Measurements from ENCODE around the gene IKBKE.

The IKBKE gene

DNA sequence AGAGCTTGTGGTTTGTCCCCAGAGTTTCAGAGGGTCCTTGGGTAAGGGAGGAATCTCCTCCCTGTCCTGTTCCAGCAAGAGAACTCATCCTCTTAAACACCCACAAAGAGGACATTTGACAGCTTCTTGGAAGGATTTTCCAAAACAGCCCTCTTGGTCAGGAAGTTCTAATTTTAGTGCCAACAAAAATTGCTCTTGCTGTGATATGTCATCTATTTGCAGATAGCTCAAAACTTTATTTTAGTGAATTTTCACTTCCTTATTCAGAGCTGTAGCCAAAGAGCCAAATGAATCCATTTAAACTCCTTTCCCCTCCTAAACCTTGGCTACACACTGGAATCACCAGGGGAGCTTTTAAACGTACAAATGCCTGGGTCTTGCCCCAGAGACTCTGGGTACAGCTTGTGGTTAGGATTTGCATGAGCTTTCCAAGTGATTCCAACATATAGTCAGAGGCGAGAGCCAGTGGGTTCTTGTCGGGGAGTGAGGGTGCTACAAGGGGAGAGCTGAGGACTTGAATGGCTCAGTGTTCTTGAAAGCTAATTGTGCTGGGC lies 25.3 kb downstream of the IKBKE start:
- POLR2A ChIA-PET, result interaction anchor here (1.1 kb wide), 1 partner anchor 139 kb away, joined by 3 read pairs; the partner anchor contains the start of gene DYRK3
- H3K4me1 ChIP-seq (ENCODE audit: control insufficient read depth, insufficient read depth, low read length), result peaks cover 10% of the 10 kb centered on the region
- H3K36me3 ChIP-seq (ENCODE audit: control insufficient read depth in 2 of 2, insufficient read depth in 1 of 2, low read length in 2 of 2), result peaks cover 0 to 13% of the 10 kb centered on the region in 2 experiments; a peak in 1 of 3 replicates
- H3K9me3 ChIP-seq (ENCODE audit: control insufficient read depth, insufficient read depth, low read depth, low read length), result no peaks in the 10 kb centered on the region
- H3K27ac ChIP-seq (ENCODE audit: extremely low read depth, low read depth, low read length), result no peak overlapping the region
- TF ChIP-seq OSR2 (tag by site-specific recombination; IDR thresholded peaks at IDR 0.05), result 0 out of 2 replicates have a peak, but pooled peaks have one; percentile 0
- TF ChIP-seq ZNF146 (tag by site-specific recombination; IDR thresholded peaks at IDR 0.05), result no peak
- CTCF ChIA-PET, result interaction anchor here (0.6 to 2.7 kb wide), 5 partner anchors 16 to 443 kb away, joined by 6 to 18 read pairs (median 8); no protein-coding TSS in a partner anchor
- H3K4me3 ChIP-seq (ENCODE audit: low read depth, low read length), result no peak overlapping the region

DNA sequence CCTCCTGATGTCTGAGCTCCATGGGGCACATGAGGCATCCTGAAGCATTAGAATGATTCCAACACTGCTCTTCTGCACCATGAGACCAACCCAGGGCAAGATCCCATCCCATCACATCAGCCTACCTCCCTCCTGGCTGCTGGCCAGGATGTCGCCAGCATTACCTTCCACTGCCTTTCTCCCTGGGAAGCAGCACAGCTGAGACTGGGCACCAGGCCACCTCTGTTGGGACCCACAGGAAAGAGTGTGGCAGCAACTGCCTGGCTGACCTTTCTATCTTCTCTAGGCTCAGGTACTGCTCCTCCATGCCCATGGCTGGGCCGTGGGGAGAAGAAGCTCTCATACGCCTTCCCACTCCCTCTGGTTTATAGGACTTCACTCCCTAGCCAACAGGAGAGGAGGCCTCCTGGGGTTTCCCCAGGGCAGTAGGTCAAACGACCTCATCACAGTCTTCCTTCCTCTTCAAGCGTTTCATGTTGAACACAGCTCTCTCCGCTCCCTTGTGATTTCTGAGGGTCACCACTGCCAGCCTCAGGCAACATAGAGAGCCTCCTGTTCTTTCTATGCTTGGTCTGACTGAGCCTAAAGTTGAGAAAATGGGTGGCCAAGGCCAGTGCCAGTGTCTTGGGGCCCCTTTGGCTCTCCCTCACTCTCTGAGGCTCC lies 26.0 kb downstream of the IKBKE start:
- CTCF ChIA-PET, result interaction anchor here (0.7 to 2.7 kb wide), 7 partner anchors 17 to 167 kb away, joined by 3 to 18 read pairs (median 7); no protein-coding TSS in a partner anchor
- Histone ChIP-seq H3K27ac (ENCODE audit: extremely low read depth, low read depth, low read length) (no peak overlapping the region), H3K36me3 (ENCODE audit: control insufficient read depth in 2 of 2, insufficient read depth in 1 of 2, low read length in 2 of 2) (peaks cover 0 to 11% of the 10 kb centered on the region in 2 experiments; a peak in 1 of 3 replicates), H3K4me3 (ENCODE audit: low read depth, low read length) (no peak overlapping the region), H3K4me1 (ENCODE audit: control insufficient read depth, insufficient read depth, low read length) (peaks cover 10% of the 10 kb centered on the region), H3K9me3 (ENCODE audit: control insufficient read depth, insufficient read depth, low read depth, low read length) (no peaks in the 10 kb centered on the region)
- POLR2A ChIA-PET, result no interaction called here
- TF ChIP-seq ZFP69B (tag by site-specific recombination; IDR thresholded peaks at IDR 0.05) (peak; percentile 82), ZNF37A (tag by site-specific recombination; IDR thresholded peaks at IDR 0.05) (no peak), BCL11B (tag by site-specific recombination; IDR thresholded peaks at IDR 0.05; ENCODE audit: low read depth) (no peak), ZNF501 (tag by site-specific recombination; IDR thresholded peaks at IDR 0.05) (no peak), ZSCAN30 (tag by site-specific recombination; IDR thresholded peaks at IDR 0.05) (no peak), ZNF791 (tag by site-specific recombination; IDR thresholded peaks at IDR 0.05) (no peak), ZNF341 (tag by site-specific recombination; IDR thresholded peaks at IDR 0.05; ENCODE audit: low read depth) (peak; percentile 57), ZNF133 (tag by site-specific recombination; IDR thresholded peaks at IDR 0.05) (no peak), ZNF335 (tag by site-specific recombination; conservative IDR thresholded peaks at IDR 0.05) (peak; percentile 38; the same call in 1 of the 2 replicates), GLIS1 (tag by site-specific recombination; IDR thresholded peaks at IDR 0.05) (peak; percentile 69), ZIC2 (tag by site-specific recombination; IDR thresholded peaks at IDR 0.05) (peak; percentile 70), ZNF600 (tag by site-specific recombination; IDR thresholded peaks at IDR 0.05) (0 out of 2 replicates have a peak, but pooled peaks have one; percentile 22), ZNF596 (tag by site-specific recombination; IDR thresholded peaks at IDR 0.05) (no peak), ZNF274 (IDR thresholded peaks at IDR 0.05; ENCODE audit: low read length) (no peak), ZNF274 (tag by site-specific recombination; IDR thresholded peaks at IDR 0.05; ENCODE audit: borderline replicate concordance) (no peak), EGR2 (tag by site-specific recombination; IDR thresholded peaks at IDR 0.05; ENCODE audit: low read depth) (no peak), ZBTB17 (tag by site-specific recombination; IDR thresholded peaks at IDR 0.05) (no peak)
- TF ChIP-seq, protein P1, sequence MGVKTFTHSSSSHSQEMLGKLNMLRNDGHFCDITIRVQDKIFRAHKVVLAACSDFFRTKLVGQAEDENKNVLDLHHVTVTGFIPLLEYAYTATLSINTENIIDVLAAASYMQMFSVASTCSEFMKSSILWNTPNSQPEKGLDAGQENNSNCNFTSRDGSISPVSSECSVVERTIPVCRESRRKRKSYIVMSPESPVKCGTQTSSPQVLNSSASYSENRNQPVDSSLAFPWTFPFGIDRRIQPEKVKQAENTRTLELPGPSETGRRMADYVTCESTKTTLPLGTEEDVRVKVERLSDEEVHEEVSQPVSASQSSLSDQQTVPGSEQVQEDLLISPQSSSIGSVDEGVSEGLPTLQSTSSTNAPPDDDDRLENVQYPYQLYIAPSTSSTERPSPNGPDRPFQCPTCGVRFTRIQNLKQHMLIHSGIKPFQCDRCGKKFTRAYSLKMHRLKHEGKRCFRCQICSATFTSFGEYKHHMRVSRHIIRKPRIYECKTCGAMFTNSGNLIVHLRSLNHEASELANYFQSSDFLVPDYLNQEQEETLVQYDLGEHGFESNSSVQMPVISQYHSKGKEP (tag by site-specific recombination; IDR thresholded peaks at IDR 0.05), result no peak
- TF ChIP-seq, protein P2, sequence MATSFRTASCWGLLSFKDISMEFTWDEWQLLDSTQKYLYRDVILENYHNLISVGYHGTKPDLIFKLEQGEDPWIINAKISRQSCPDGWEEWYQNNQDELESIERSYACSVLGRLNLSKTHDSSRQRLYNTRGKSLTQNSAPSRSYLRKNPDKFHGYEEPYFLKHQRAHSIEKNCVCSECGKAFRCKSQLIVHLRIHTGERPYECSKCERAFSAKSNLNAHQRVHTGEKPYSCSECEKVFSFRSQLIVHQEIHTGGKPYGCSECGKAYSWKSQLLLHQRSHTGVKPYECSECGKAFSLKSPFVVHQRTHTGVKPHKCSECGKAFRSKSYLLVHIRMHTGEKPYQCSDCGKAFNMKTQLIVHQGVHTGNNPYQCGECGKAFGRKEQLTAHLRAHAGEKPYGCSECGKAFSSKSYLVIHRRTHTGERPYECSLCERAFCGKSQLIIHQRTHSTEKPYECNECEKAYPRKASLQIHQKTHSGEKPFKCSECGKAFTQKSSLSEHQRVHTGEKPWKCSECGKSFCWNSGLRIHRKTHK (tag by site-specific recombination; IDR thresholded peaks at IDR 0.05), result no peak
- TF ChIP-seq, protein P3, sequence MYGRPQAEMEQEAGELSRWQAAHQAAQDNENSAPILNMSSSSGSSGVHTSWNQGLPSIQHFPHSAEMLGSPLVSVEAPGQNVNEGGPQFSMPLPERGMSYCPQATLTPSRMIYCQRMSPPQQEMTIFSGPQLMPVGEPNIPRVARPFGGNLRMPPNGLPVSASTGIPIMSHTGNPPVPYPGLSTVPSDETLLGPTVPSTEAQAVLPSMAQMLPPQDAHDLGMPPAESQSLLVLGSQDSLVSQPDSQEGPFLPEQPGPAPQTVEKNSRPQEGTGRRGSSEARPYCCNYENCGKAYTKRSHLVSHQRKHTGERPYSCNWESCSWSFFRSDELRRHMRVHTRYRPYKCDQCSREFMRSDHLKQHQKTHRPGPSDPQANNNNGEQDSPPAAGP (tag by site-specific recombination; IDR thresholded peaks at IDR 0.05), result peak; percentile 68; the same call in 1 of the 2 replicates
- TF ChIP-seq, protein P4, sequence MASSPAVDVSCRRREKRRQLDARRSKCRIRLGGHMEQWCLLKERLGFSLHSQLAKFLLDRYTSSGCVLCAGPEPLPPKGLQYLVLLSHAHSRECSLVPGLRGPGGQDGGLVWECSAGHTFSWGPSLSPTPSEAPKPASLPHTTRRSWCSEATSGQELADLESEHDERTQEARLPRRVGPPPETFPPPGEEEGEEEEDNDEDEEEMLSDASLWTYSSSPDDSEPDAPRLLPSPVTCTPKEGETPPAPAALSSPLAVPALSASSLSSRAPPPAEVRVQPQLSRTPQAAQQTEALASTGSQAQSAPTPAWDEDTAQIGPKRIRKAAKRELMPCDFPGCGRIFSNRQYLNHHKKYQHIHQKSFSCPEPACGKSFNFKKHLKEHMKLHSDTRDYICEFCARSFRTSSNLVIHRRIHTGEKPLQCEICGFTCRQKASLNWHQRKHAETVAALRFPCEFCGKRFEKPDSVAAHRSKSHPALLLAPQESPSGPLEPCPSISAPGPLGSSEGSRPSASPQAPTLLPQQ (tag by site-specific recombination; IDR thresholded peaks at IDR 0.05), result peak; percentile 97
- TF ChIP-seq, protein P5, sequence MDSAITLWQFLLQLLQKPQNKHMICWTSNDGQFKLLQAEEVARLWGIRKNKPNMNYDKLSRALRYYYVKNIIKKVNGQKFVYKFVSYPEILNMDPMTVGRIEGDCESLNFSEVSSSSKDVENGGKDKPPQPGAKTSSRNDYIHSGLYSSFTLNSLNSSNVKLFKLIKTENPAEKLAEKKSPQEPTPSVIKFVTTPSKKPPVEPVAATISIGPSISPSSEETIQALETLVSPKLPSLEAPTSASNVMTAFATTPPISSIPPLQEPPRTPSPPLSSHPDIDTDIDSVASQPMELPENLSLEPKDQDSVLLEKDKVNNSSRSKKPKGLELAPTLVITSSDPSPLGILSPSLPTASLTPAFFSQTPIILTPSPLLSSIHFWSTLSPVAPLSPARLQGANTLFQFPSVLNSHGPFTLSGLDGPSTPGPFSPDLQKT (IDR thresholded peaks at IDR 0.05; ENCODE audit: borderline replicate concordance, low read depth, low read length), result no peak
- TF ChIP-seq, protein P6, sequence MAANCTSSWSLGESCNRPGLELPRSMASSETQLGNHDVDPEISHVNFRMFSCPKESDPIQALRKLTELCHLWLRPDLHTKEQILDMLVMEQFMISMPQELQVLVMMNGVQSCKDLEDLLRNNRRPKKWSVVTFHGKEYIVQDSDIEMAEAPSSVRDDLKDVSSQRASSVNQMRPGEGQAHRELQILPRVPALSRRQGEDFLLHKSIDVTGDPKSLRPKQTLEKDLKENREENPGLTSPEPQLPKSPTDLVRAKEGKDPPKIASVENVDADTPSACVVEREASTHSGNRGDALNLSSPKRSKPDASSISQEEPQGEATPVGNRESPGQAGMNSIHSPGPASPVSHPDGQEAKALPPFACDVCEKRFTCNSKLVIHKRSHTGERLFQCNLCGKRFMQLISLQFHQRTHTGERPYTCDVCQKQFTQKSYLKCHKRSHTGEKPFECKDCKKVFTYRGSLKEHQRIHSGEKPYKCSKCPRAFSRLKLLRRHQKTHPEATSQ (tag by site-specific recombination; IDR thresholded peaks at IDR 0.05), result no peak
